BJ (cell line): ENCODE data around the gene TNFSF13B. TPM values are rescaled to one million over a fixed set of nuclear protein-coding genes. Genes with fewer than 3 reads are reported as not detected.
"Not testable (repeated sequence)": the region's sequence is repeated elsewhere in the genome, so short reads cannot be mapped to it uniquely, and the experiment has no call there.

Experiments used
- CTCF ChIA-PET: fragments of 350-600 bp; formaldehyde crosslinking; extraction: SDS; loops from one replicate; lab custom pipeline; 2021; ENCODE audit warnings: antibody characterized with exemption, inconsistent platforms; lab: Yijun Ruan, JAX
- POLR2A ChIA-PET: fragments of 300-600 bp; sonication (Branson Sonifier 250); formaldehyde crosslinking; extraction: SDS; loops from one replicate; lab custom pipeline; 2021; ENCODE audit warnings: antibody characterized with exemption; lab: Charles Lee
- DNase-seq: peaks from one replicate; pipeline ENCODE4 v3.0.0-alpha.2; 2011; ENCODE audit warnings: low read depth
- H3K27me3 ChIP-seq: 2 replicates; pipeline ENCODE4 v1.6.0; 2011; ENCODE audit warnings: low read length; ENCODE audit not compliant: control insufficient read depth, insufficient read depth
- H3K36me3 ChIP-seq: 2 replicates; pipeline ENCODE4 v1.5.1; 2011; ENCODE audit warnings: low read length; ENCODE audit not compliant: control insufficient read depth, insufficient read depth
- H3K4me3 ChIP-seq: 2 replicates; pipeline ENCODE4 v1.5.1; 2011; ENCODE audit warnings: low read depth, mild to moderate bottlenecking, control low read depth, low read length
- CTCF ChIP-seq: IDR thresholded peaks from 2 replicates; pipeline ENCODE4 v1.5.1; 2011; ENCODE audit warnings: low read depth, mild to moderate bottlenecking, control low read depth, inconsistent platforms, low read length, moderate library complexity; ENCODE audit not compliant: insufficient read depth
- polyA plus RNA-seq: library from polyadenylated mRNA; depleted of rRNA; stranded (reverse); fragments of >200 nt; gene quantifications from 2 replicates; pipeline ENCODE4 v1.2.3, GENCODE V29; 2011

TNFSF13B gene
- polyA plus RNA-seq, 1 experiment: 0.26 TPM

GRCh38 chr13:108263621-108264355 lies 5.7 kb upstream of the TNFSF13B start:
- POLR2A ChIA-PET: no interaction called here
- no peak for TF ChIP-seq CTCF
- Histone ChIP-seq H3K27me3 (no peaks in the 10 kb centered on the region), H3K4me3 (no peak overlapping the region), H3K36me3 (no peaks in the 10 kb centered on the region)
- no peak for DNase-seq
- CTCF ChIA-PET: no interaction called here

DNA sequence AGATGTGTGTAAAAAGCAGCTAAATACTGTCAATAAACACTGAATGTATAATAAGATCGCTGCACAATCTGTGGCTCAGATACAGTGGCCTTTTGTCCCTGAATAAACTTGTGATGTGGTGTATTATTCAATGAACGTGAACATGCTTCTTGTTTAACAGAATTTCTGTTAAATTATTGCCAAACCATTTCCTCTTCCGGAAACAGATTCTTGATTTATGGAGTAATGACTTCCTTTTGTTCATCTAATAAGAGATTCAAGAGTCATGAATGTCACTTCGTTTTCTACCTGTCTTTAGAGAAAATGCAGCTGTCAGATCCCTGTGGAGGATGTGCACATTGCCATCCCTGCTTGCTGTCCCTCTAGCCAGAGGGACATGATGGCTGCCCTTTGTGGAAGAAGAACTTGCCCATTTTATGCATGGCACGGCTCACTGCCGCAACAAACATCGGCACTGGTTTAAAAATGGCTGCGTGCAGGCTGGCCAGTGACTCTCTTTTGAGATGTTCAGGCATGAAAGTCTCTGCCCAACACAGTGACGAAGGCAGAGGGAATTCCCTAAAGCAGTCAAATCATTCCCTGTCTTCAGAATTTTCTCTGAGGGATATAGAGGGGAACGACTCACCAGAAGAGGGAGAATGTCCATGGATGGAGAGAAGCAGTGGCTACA lies 3.1 kb upstream of the TNFSF13B start:
- no peak for TF ChIP-seq CTCF
- CTCF ChIA-PET: no interaction called here
- H3K36me3 ChIP-seq: no peaks in the 10 kb centered on the region
- POLR2A ChIA-PET: no interaction called here
- no peak for DNase-seq
- H3K27me3 ChIP-seq: no peaks in the 10 kb centered on the region
- no peak overlapping the region for H3K4me3 ChIP-seq

GRCh38 chr13:108267347-108267746 lies 2.2 kb upstream of the TNFSF13B start:
- no peak for TF ChIP-seq CTCF
- POLR2A ChIA-PET: no interaction called here
- H3K36me3 ChIP-seq: no peaks in the 10 kb centered on the region
- CTCF ChIA-PET: no interaction called here
- no peak for DNase-seq
- H3K4me3 ChIP-seq: no peak overlapping the region
- H3K27me3 ChIP-seq: no peaks in the 10 kb centered on the region

DNA sequence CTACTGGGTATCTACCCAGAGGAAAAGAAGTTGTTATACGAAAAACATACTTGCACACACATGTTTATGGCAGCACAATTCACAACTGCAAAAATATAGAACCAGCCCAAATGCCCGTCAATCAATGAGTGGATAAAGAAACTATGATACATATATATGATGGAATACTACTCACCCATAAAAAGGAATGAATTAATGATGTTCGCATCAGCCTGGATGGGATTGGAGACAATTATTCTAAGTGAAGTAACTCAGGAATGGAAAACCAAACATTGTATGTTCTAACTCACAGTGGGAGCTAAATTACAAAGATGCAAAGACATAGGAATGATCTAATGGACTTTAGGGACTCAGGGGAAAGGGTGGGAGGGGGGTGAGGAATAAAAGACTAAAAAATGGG lies 1.7 kb upstream of the TNFSF13B start:
- H3K4me3 ChIP-seq, H3K27me3 ChIP-seq, CTCF ChIA-PET, DNase-seq, POLR2A ChIA-PET, H3K36me3 ChIP-seq: not testable (repeated sequence)

DNA sequence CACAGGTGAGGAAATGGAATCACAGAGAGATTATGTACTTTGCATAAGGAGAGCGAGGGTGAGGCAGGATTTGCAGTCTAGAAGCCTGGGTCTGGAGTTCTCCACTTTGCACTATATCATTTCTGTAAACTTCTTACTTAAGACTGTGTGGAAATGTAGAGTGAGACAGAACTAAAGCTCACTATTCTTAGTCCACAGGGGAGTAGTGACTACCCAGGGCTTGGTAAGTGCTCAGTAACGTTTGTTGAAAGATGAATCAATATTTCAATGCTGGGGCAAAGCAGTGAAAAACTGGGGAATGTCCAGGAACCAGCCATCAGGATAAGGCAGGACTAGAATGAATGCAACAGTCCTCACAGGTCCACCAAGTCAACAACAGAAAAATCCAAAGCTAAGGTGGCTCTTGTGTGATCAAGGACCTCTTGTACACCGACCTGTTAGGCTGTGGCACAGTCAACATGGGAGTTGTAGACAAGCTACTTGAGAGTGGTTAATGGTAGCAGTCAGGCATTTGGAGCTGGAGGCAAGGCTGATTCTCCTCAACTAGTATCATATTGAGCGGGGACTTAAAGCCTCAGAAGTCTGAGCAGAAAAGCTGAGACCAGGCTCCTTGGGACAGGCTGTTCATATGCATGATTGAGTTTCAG lies 929 bp upstream of the TNFSF13B start:
- H3K36me3 ChIP-seq: no peaks in the 10 kb centered on the region
- TF ChIP-seq CTCF: no peak
- CTCF ChIA-PET: no interaction called here
- POLR2A ChIA-PET: no interaction called here
- H3K4me3 ChIP-seq: no peak overlapping the region
- DNase-seq: no peak
- H3K27me3 ChIP-seq: no peaks in the 10 kb centered on the region
